GM12875 (cell line): Measurements from ENCODE around the gene DISC1.

ENCODE experiments used
- H3K4me3 ChIP-seq: one replicate; pipeline ENCODE4 v1.5.1; 2011; ENCODE audit warnings: low read depth, low read length, control low read depth
- CTCF ChIP-seq: IDR thresholded peaks from 2 replicates; pipeline ENCODE4 v1.5.1; 2011; ENCODE audit warnings: low read depth, mild to moderate bottlenecking, control low read depth, inconsistent platforms, low read length, moderate library complexity, borderline replicate concordance; ENCODE audit not compliant: insufficient read depth

DISC1 gene

GRCh38 chr1:231694465-231695077 is 68.0 kb downstream of the DISC1 start:
- H3K4me3 ChIP-seq: no peak overlapping the region
- no peak for TF ChIP-seq CTCF

DNA sequence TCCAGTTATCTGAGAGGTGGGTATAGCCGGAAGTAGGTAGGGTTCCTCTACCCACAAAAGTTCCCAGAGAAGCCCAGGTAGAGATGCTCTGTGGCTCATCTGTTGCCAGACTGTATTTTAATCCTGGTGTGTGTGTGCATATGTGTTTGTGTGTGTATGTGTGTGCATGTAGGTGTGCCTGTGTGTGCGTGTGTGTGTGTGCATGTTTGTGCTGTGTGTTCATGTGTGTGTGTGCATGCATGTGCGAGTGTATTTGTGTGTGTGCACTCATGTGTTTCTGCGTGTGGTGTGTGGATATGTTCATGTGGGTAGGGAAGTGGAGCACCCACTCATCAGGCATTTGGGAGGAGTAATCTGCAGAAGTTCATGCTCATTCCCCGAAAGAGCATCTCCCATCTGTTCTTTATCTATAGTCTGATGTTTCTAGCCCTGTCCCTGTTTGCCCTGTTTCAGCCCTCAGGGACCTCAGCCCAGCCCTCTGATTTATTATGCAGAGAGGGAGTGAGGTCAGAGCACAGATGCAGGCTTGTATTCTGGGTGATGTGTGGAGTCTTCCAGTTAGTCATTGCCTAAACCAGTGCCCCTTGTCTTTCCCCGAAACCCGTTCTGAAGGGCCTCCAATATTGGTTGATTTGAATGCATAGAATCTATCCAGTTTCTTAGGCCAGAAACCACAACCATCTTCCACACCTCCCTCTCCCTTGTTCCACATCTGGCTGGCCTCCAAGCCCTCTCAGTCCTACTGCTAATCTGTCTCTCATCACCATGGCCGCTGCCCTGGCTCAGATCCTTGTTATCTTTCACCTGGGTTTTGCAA is 69.1 kb downstream of the DISC1 start:
- TF ChIP-seq CTCF: no peak
- no peak overlapping the region for H3K4me3 ChIP-seq

DNA sequence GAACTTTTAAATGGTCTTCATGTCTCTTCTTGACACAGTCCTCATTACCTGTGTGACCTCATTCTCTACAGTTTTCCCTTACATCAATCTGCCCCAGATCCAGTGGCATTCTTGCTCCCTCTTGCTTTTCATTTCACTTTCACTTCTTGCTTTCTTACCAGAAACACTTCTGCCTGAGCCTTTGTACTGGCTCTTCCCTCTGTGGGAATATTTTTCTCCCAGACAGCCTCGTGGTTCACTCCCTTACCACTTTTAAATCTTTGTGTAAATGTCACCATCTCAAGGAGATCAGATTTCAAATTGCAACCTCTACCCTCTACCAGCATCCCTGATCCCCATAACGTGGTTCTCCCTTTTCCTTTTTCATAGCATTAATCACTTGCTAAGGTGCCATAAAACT is 73.2 kb downstream of the DISC1 start:
- no peak for TF ChIP-seq CTCF

GRCh38 chr1:231701306-231701705 is 74.7 kb downstream of the DISC1 start:
- no peak for TF ChIP-seq CTCF

More for the DNA sequence above, 73.2 kb downstream of the DISC1 start:
- no peak overlapping the region for H3K4me3 ChIP-seq

DNA sequence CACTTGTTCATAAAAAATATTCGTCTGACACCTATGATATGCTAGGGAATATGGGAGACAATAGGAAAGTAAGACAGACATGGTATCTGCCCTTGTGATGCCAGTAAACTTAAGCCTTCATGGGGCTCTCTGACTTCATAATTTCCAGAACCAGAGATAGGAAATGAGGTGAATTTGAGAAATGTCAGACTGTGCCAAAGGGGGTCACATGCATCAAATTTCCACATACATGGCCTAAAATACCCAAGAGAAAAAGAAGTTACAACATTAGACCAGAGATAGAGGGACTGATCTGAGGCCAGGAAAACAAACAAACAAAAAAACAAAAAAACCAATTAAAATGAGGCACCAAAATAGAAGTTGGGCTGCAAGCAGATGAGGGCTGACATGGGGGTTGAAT is 75.7 kb downstream of the DISC1 start:
- no peak for TF ChIP-seq CTCF

More at GRCh38 chr1:231701306-231701705, 74.7 kb downstream of the DISC1 start:
- no peak overlapping the region for H3K4me3 ChIP-seq

GRCh38 chr1:231702804-231703203 is 76.2 kb downstream of the DISC1 start:
- no peak for TF ChIP-seq CTCF
- no peak overlapping the region for H3K4me3 ChIP-seq

More for the DNA sequence above, 75.7 kb downstream of the DISC1 start:
- H3K4me3 ChIP-seq: no peak overlapping the region
